Heart left ventricle (tissue), 13 donors: ENCODE measurements around the gene KRT20.

Source experiments
- CTCF ChIP-seq, 12 donors: fragments of 200-600 bp; sonication (generic) in 4 of 12; IDR thresholded peaks; one replicate each; pipeline versions ENCODE4 v1.5.0 to v1.8.0; 2018 to 2022; ENCODE audit warnings: antibody characterized with exemption in 12 of 12, mild to moderate bottlenecking in 5 of 12
- POLR2A ChIP-seq, 2 donors: fragments of 450-650 bp; IDR thresholded peaks; one replicate each; pipeline ENCODE4 v1.6.1; 2017; ENCODE audit warnings: antibody characterized with exemption in 2 of 2, mild to moderate bottlenecking in 2 of 2, moderate library complexity in 2 of 2
- donor health status: ischemic (EF 13 %, LVEDD 7.1; RV severe dilation, severe dysfunction).
- donor health status: DM: no; HTN: yes; CAD: no.
- donor health status: DM: no; HTN: no; CAD: no.
- donor health status: ischemic (EF 25% LVEDD 6.9; RV normal size, moderate dysfunction).
- donor health status: ischemic (EF 25% LVEDD 5.7; RV mildly dilated, moderate dysfunction).
- donor health status: ischemic (EF 35%, LVEDD 5.7; RV mildly dilated, moderate dysfunction).
- donor health status: nonischemic (EF 11% LVEDD 7.7; RV severe dilation, severe dysfunction).
- donor health status: DM: yes; HTN: yes; CAD: no.
- donor health status: PGD.
- donor health status: ischemic (EF 29% LVEDD 5.4; RV normal size, mild dysfunction).
- donor health status: nonischemic (EF 23%, LVEDD 6.1; RV moderate dilation, normal function).

GRCh38 chr17:40836020-40836419, 49.0 kb downstream of the KRT20 start:
- TF ChIP-seq CTCF (IDR thresholded peaks at IDR 0.05) = no peak
- TF ChIP-seq POLR2A (IDR thresholded peaks at IDR 0.05) = no peak
